OCI-LY7 (cell line): Measurements from ENCODE around the gene MED15. TPM values are rescaled to one million over a fixed set of nuclear protein-coding genes. Genes with fewer than 3 reads are reported as not detected.

ENCODE experiments used
- BruUV-seq: library from RNA; stranded (reverse); fragments of 400-500 nt; replicated peaks from 2 replicates; lab custom pipeline; 2021; lab: Mats Ljungman, UMichigan
- CTCF ChIA-PET: fragments of 300-600 bp; sonication (Branson Sonifier 250); formaldehyde crosslinking; loops from one replicate; lab custom pipeline; 2022; ENCODE audit warnings: antibody characterized with exemption; ENCODE audit not compliant: unreplicated experiment; lab: Charles Lee
- POLR2A ChIA-PET: fragments of 300-600 bp; sonication (Branson Sonifier 250); formaldehyde crosslinking; loops from one replicate; lab custom pipeline; 2022; ENCODE audit warnings: antibody characterized with exemption; lab: Charles Lee
- DNase-seq: peaks from one replicate; pipeline ENCODE4 v3.0.0-alpha.2; 2015; ENCODE audit warnings: low spot score
- H2AFZ ChIP-seq: fragments of 200-600 bp; sonication (generic), shearing (Covaris generic); 2 replicates; pipeline ENCODE4 v1.6.1; 2014; ENCODE audit warnings: mild to moderate bottlenecking, antibody characterized with exemption, low read length, moderate library complexity
- H3K27ac ChIP-seq: fragments of 200-600 bp; sonication (generic); 2 replicates; pipeline ENCODE4 v1.5.1; 2014; ENCODE audit warnings: mixed run types, low read depth, mild to moderate bottlenecking, moderate library complexity, low read length, inconsistent platforms; ENCODE audit not compliant: poor library complexity, severe bottlenecking
- H3K36me3 ChIP-seq: fragments of 200-600 bp; sonication (generic); 2 replicates; pipeline ENCODE4 v1.6.1; 2014; ENCODE audit warnings: mild to moderate bottlenecking, antibody characterized with exemption, low read length, moderate library complexity, mixed read lengths; ENCODE audit not compliant: insufficient read depth
- H3K4me1 ChIP-seq: fragments of 200-600 bp; sonication (generic); 2 replicates; pipeline ENCODE4 v1.5.1; 2014; ENCODE audit warnings: mild to moderate bottlenecking, low read length; ENCODE audit not compliant: insufficient read depth, poor library complexity, severe bottlenecking
- H3K4me2 ChIP-seq: fragments of 200-600 bp; sonication (generic); 2 replicates; pipeline ENCODE4 v1.6.1; 2014; ENCODE audit warnings: mild to moderate bottlenecking, low read length
- H3K4me3 ChIP-seq: fragments of 200-600 bp; sonication (generic); 2 replicates; pipeline ENCODE4 v1.5.1; 2014; ENCODE audit warnings: mild to moderate bottlenecking, low read depth, low read length; ENCODE audit not compliant: poor library complexity, severe bottlenecking
- H3K79me2 ChIP-seq: fragments of 200-600 bp; sonication (generic); 2 replicates; pipeline ENCODE4 v1.6.1; 2016; ENCODE audit warnings: low read depth, mild to moderate bottlenecking, low read length, moderate library complexity, mixed read lengths; ENCODE audit not compliant: insufficient read depth
- H3K9me2 ChIP-seq: fragments of 200-600 bp; sonication (generic); 2 replicates; pipeline ENCODE4 v1.6.1; 2016; ENCODE audit warnings: mild to moderate bottlenecking, low read length, mixed read lengths; ENCODE audit not compliant: insufficient read depth
- H3K9me3 ChIP-seq: fragments of 200-600 bp; sonication (generic); 2 replicates; pipeline ENCODE4 v1.6.1; 2014; ENCODE audit warnings: mild to moderate bottlenecking, mixed run types, low read length, mixed read lengths
- H4K20me1 ChIP-seq: fragments of 200-600 bp; sonication (generic); 2 replicates; pipeline ENCODE4 v1.6.1; 2014; ENCODE audit warnings: mild to moderate bottlenecking, antibody characterized with exemption, low read length, moderate library complexity, mixed read lengths; ENCODE audit not compliant: insufficient read depth
- EZH2phosphoT487 ChIP-seq: fragments of 200-600 bp; sonication (generic); IDR thresholded peaks from 2 replicates; pipeline ENCODE4 v1.6.1; 2018; ENCODE audit warnings: low read depth, borderline replicate concordance, mild to moderate bottlenecking, mixed run types, antibody characterized with exemption, low read length, moderate library complexity, mixed read lengths
- intact Hi-C: fragments of 100-400 bp; cut with micrococcal nuclease; formaldehyde crosslinking; loops from one replicate; pipeline ENCODE4 v1.10.0; 2022; ENCODE audit not compliant: unreplicated experiment
- total RNA-seq, 2 experiments: library from RNA; depleted of rRNA in 1 of 2; stranded (reverse); fragments of >200 nt in 1 of 2; shearing (Covaris generic) in 1 of 2; gene quantifications; 2 replicates each; pipeline ENCODE4 v1.2.3, GENCODE V29; 2014 to 2022
- TF ChIP-seq, protein P1 (sequence below): fragments of 200-600 bp; sonication (generic); conservative IDR thresholded peaks from 2 replicates; pipeline ENCODE4 v1.5.1; 2014; ENCODE audit warnings: mild to moderate bottlenecking, antibody characterized with exemption, low read length, moderate library complexity, mixed read lengths

MED15 gene
- total RNA-seq, 2 experiments from 2014 or later = 28.7 to 79.2 TPM

DNA sequence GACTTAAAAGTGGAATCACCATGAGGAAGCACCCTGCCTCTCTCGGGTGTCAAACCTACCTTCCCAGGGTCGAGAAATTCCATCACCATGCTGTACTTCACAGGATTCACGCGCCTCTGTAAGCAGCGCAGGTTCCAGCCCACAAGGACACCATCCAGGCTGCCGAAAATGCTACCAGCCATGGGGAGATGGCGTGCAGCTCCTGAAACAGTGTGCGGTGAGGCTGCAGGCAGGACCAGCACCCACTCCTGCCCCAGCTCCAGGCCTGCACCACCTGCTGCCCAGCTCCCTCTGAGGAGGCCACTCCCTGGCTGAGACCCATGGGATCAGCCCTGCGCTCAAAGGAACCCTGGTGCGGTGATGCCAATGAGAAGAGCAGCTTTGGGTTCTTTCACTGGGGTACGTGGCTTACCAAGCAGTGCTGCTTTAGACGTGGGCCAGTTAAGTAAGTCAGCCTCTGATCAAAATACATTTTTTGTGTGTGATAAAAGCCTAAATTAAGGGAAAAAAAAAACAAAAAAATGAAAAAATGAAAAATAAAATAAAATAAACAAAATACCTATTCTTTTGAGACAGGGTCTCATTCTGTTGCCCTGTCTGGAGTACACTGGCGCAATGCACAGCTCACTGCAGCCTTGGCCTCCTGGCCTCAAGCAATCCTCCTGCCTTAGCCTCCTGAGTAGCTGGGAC lies 115.4 kb downstream of the MED15 start:
- Histone ChIP-seq H4K20me1 (no peaks in the 10 kb centered on the region), H3K9me3 (no peaks in the 10 kb centered on the region), H3K4me1 (no peaks in the 10 kb centered on the region), H3K36me3 (no peaks in the 10 kb centered on the region), H3K9me2 (no peaks in the 10 kb centered on the region), H2AFZ (no peak overlapping the region), H3K27ac (no peak overlapping the region), H3K79me2 (no peaks in the 10 kb centered on the region), H3K4me2 (no peak overlapping the region), H3K4me3 (no peak overlapping the region)
- no peak for DNase-seq
- CTCF ChIA-PET = no interaction called here
- POLR2A ChIA-PET = interaction anchor here (0.6 kb wide), 1 partner anchor 29 kb away, joined by 10 read pairs; no protein-coding TSS in a partner anchor
- no TSS peak for BruUV-seq
- TF ChIP-seq, protein P1, sequence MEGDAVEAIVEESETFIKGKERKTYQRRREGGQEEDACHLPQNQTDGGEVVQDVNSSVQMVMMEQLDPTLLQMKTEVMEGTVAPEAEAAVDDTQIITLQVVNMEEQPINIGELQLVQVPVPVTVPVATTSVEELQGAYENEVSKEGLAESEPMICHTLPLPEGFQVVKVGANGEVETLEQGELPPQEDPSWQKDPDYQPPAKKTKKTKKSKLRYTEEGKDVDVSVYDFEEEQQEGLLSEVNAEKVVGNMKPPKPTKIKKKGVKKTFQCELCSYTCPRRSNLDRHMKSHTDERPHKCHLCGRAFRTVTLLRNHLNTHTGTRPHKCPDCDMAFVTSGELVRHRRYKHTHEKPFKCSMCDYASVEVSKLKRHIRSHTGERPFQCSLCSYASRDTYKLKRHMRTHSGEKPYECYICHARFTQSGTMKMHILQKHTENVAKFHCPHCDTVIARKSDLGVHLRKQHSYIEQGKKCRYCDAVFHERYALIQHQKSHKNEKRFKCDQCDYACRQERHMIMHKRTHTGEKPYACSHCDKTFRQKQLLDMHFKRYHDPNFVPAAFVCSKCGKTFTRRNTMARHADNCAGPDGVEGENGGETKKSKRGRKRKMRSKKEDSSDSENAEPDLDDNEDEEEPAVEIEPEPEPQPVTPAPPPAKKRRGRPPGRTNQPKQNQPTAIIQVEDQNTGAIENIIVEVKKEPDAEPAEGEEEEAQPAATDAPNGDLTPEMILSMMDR = no peak
- TF ChIP-seq EZH2phosphoT487 = no peak
- intact Hi-C loops = no loop called here

DNA sequence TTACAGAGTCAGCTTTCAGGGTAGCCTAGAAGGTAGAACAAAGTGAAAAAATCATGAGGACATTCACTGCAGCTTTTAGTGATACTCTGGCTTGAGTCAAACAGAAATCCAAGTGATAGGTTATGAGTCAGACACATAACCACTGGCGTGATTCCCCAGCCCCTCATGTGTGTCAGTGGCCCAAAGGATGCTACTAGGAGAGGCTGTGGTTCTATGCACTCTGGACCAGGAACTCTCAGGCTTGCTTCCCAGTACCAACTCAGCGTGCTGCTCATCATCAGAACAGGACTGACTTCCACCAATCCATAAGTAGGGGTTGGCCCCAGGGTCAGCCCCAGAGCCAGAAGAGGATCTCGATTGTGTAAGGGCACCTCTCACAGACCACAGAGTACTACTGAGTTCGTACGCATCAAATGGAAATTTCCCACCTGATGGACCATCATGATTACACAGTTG lies 116.8 kb downstream of the MED15 start:
- Histone ChIP-seq H3K27ac (no peak overlapping the region), H3K9me3 (no peaks in the 10 kb centered on the region), H3K79me2 (no peaks in the 10 kb centered on the region), H3K4me2 (no peak overlapping the region), H3K4me3 (no peak overlapping the region), H4K20me1 (no peaks in the 10 kb centered on the region), H3K36me3 (no peaks in the 10 kb centered on the region), H3K4me1 (no peaks in the 10 kb centered on the region), H3K9me2 (no peaks in the 10 kb centered on the region), H2AFZ (no peak overlapping the region)
- no TSS peak for BruUV-seq
- ChIA-PET CTCF (no interaction called here), POLR2A (no interaction called here)
- DNase-seq = no peak
- TF ChIP-seq, protein P1 = no peak
- intact Hi-C loops = no loop called here

DNA sequence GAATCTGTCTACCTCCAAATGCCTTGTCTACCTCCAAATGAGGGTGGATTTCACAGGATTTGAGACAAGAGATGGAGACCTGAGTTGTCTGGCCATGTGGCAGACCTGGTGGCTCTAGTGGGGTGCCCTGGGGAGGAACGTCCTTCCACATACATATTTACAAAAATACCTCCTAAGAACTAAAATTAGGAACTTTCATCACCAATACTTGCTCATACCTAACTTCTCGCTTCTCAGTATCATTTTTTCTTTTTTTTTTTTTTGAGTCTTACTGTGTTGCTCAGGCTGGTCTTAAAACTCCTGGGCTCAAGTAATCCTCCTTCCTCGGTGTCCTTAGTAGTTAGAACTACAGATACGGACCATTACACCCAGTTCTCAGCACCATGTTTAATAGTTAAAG lies 117.9 kb downstream of the MED15 start:
- no peaks in the 10 kb centered on the region for H3K4me1 ChIP-seq
- no peak overlapping the region for H3K4me3 ChIP-seq
- no peaks in the 10 kb centered on the region for H3K36me3 ChIP-seq
- BruUV-seq = no TSS peak
- CTCF ChIA-PET = no interaction called here
- POLR2A ChIA-PET = no interaction called here
- TF ChIP-seq, protein P1 = no peak
- no peak overlapping the region for H3K27ac ChIP-seq
- no peaks in the 10 kb centered on the region for H3K79me2 ChIP-seq
- no peaks in the 10 kb centered on the region for H3K9me2 ChIP-seq
- H4K20me1 ChIP-seq = no peaks in the 10 kb centered on the region
- DNase-seq = no peak
- intact Hi-C loops = no loop called here
- no peaks in the 10 kb centered on the region for H3K9me3 ChIP-seq
- no peak overlapping the region for H2AFZ ChIP-seq
- H3K4me2 ChIP-seq = no peak overlapping the region
